ENCODE data around the gene PARD3. TPM values are rescaled to one million over a fixed set of nuclear protein-coding genes. Genes with fewer than 3 reads are reported as not detected.
A peak's percentile ranks its signal among the peaks of the same experiment; 100 is the strongest.

The PARD3 gene
- total and polyA plus RNA-seq, 2 experiments from 2014 or later: 47.2 to 59.7 TPM

GRCh38 chr10:34334908-34335307 is 480.2 kb downstream of the PARD3 start:
- H3K9me3 ChIP-seq (ENCODE audit: low read depth): no peaks in the 10 kb centered on the region
- no peaks in the 10 kb centered on the region for H3K4me1 ChIP-seq (ENCODE audit: insufficient read depth)
- no peaks in the 10 kb centered on the region for H3K79me2 ChIP-seq
- H3K27ac ChIP-seq: no peak overlapping the region
- no peak overlapping the region for H3K4me2 ChIP-seq
- no peaks in the 10 kb centered on the region for H3K27me3 ChIP-seq
- WGBS (ENCODE audit: low lambda C conversion rate, missing lambda C conversion rate): 49% methylated on average over 4 of the region's 4 CpGs
- no peak overlapping the region for H2AFZ ChIP-seq
- no peak overlapping the region for H3K4me3 ChIP-seq
- H3K36me3 ChIP-seq (replicated peaks; ENCODE audit: insufficient read depth, low read depth): no peaks in the 10 kb centered on the region
- no peaks in the 10 kb centered on the region for H4K20me1 ChIP-seq (ENCODE audit: insufficient read depth, poor library complexity, severe bottlenecking)
- no peak for DNase-seq (ENCODE audit: low spot score)
- H3K9me2 ChIP-seq (replicated peaks; ENCODE audit: insufficient read depth): no peaks in the 10 kb centered on the region
- TF ChIP-seq EZH2phosphoT487 (IDR thresholded peaks at IDR 0.05; ENCODE audit: low read depth, severe bottlenecking, unreplicated experiment) (no peak), EZH2 (IDR thresholded peaks at IDR 0.05; ENCODE audit: borderline replicate concordance) (no peak), CTCF (IDR thresholded peaks at IDR 0.05; ENCODE audit: poor library complexity) (no peak)

GRCh38 chr10:34333513-34333912 is 481.6 kb downstream of the PARD3 start:
- Histone ChIP-seq H3K4me1 (ENCODE audit: insufficient read depth) (no peaks in the 10 kb centered on the region), H4K20me1 (ENCODE audit: insufficient read depth, poor library complexity, severe bottlenecking) (no peaks in the 10 kb centered on the region), H3K9me2 (replicated peaks; ENCODE audit: insufficient read depth) (no peaks in the 10 kb centered on the region), H3K27ac (no peak overlapping the region), H3K79me2 (no peaks in the 10 kb centered on the region), H2AFZ (no peak overlapping the region), H3K9me3 (ENCODE audit: low read depth) (no peaks in the 10 kb centered on the region), H3K27me3 (no peaks in the 10 kb centered on the region), H3K4me3 (no peak overlapping the region), H3K4me2 (no peak overlapping the region), H3K36me3 (replicated peaks; ENCODE audit: insufficient read depth, low read depth) (no peaks in the 10 kb centered on the region)
- WGBS (ENCODE audit: low lambda C conversion rate, missing lambda C conversion rate): 93% methylated on average over 2 of the region's 2 CpGs
- TF ChIP-seq CTCF (IDR thresholded peaks at IDR 0.05; ENCODE audit: poor library complexity) (no peak), EZH2 (IDR thresholded peaks at IDR 0.05; ENCODE audit: borderline replicate concordance) (no peak), EZH2phosphoT487 (IDR thresholded peaks at IDR 0.05; ENCODE audit: low read depth, severe bottlenecking, unreplicated experiment) (no peak)
- no peak for DNase-seq (ENCODE audit: low spot score)

GRCh38 chr10:34327184-34327583 is 487.9 kb downstream of the PARD3 start:
- H3K4me1 ChIP-seq (ENCODE audit: insufficient read depth): peaks cover 10% of the 10 kb centered on the region
- no peaks in the 10 kb centered on the region for H4K20me1 ChIP-seq (ENCODE audit: insufficient read depth, poor library complexity, severe bottlenecking)
- no peaks in the 10 kb centered on the region for H3K79me2 ChIP-seq
- no peak for DNase-seq (ENCODE audit: low spot score)
- no peak overlapping the region for H3K27ac ChIP-seq
- 80% methylated on average over 4 of the region's 4 CpGs for WGBS (ENCODE audit: low lambda C conversion rate, missing lambda C conversion rate)
- H3K36me3 ChIP-seq (replicated peaks; ENCODE audit: insufficient read depth, low read depth): no peaks in the 10 kb centered on the region
- H3K9me3 ChIP-seq (ENCODE audit: low read depth): no peaks in the 10 kb centered on the region
- H3K4me3 ChIP-seq: no peak overlapping the region
- H2AFZ ChIP-seq: no peak overlapping the region
- H3K27me3 ChIP-seq: no peaks in the 10 kb centered on the region
- H3K9me2 ChIP-seq (replicated peaks; ENCODE audit: insufficient read depth): no peaks in the 10 kb centered on the region
- no peak overlapping the region for H3K4me2 ChIP-seq
- TF ChIP-seq CTCF (IDR thresholded peaks at IDR 0.05; ENCODE audit: poor library complexity) (no peak), EZH2 (IDR thresholded peaks at IDR 0.05; ENCODE audit: borderline replicate concordance) (no peak), EZH2phosphoT487 (IDR thresholded peaks at IDR 0.05; ENCODE audit: low read depth, severe bottlenecking, unreplicated experiment) (no peak)

GRCh38 chr10:34323192-34323591 is 491.9 kb downstream of the PARD3 start:
- no peak for TF ChIP-seq EZH2 (IDR thresholded peaks at IDR 0.05; ENCODE audit: borderline replicate concordance)
- TF ChIP-seq CTCF (IDR thresholded peaks at IDR 0.05; ENCODE audit: poor library complexity): no peak
- no peak for TF ChIP-seq EZH2phosphoT487 (IDR thresholded peaks at IDR 0.05; ENCODE audit: low read depth, severe bottlenecking, unreplicated experiment)
- 73% methylated on average over 1 of the region's 1 CpG for WGBS (ENCODE audit: low lambda C conversion rate, missing lambda C conversion rate)
- no peak for DNase-seq (ENCODE audit: low spot score)
- Histone ChIP-seq H3K27me3 (no peaks in the 10 kb centered on the region), H3K4me3 (no peak overlapping the region), H3K9me2 (replicated peaks; ENCODE audit: insufficient read depth) (no peaks in the 10 kb centered on the region), H3K4me1 (ENCODE audit: insufficient read depth) (peaks cover 25% of the 10 kb centered on the region), H3K9me3 (ENCODE audit: low read depth) (no peaks in the 10 kb centered on the region), H3K27ac (peak overlapping the region; percentile 14), H4K20me1 (ENCODE audit: insufficient read depth, poor library complexity, severe bottlenecking) (no peaks in the 10 kb centered on the region), H3K79me2 (no peaks in the 10 kb centered on the region), H3K36me3 (replicated peaks; ENCODE audit: insufficient read depth, low read depth) (no peaks in the 10 kb centered on the region), H3K4me2 (no peak overlapping the region), H2AFZ (no peak overlapping the region)
